GM19452 (cell line): ENCODE data around the gene MTCH1.

Source experiments
- ATAC-seq: cut with Tn5 transposase; IDR thresholded peaks from one replicate; pipeline ENCODE4 v1.9.1; 2021; ENCODE audit not compliant: unreplicated experiment

The MTCH1 gene

GRCh38 chr6:37017606-37018197, 31.7 kb upstream of the MTCH1 start:
- no peak for ATAC-seq

- no peak for ATAC-seq
Observed at GRCh38 chr6:37016995-37017394, 31.0 kb upstream of the MTCH1 start.

- ATAC-seq = no peak
Observed at GRCh38 chr6:37015532-37015931, 29.5 kb upstream of the MTCH1 start.

GRCh38 chr6:37014667-37015066, 28.7 kb upstream of the MTCH1 start:
- no peak for ATAC-seq

GRCh38 chr6:37013516-37014491, 27.8 kb upstream of the MTCH1 start:
- no peak for ATAC-seq

- no peak for ATAC-seq
Observed at GRCh38 chr6:37011656-37012378, 25.8 kb upstream of the MTCH1 start.

GRCh38 chr6:37010402-37010892, 24.5 kb upstream of the MTCH1 start:
- no peak for ATAC-seq

GRCh38 chr6:37008484-37009465, 22.8 kb upstream of the MTCH1 start:
- no peak for ATAC-seq

- no peak for ATAC-seq
Observed at GRCh38 chr6:37007340-37008043, 21.5 kb upstream of the MTCH1 start.

- ATAC-seq = no peak
Observed at GRCh38 chr6:37006793-37007339, 20.9 kb upstream of the MTCH1 start.

GRCh38 chr6:37005827-37006567, 20.0 kb upstream of the MTCH1 start:
- peak; percentile 2 for ATAC-seq

GRCh38 chr6:37005061-37005810, 19.2 kb upstream of the MTCH1 start, which contains the start of gene FGD2:
Gene FGD2, plus strand, starts transcription at chr6:37005655. Its CDS starts 163 bp downstream, at chr6:37005818.
- ATAC-seq = peak; percentile 59

GRCh38 chr6:37004044-37004980, 18.3 kb upstream of the MTCH1 start:
- no peak for ATAC-seq

GRCh38 chr6:36999751-37000125, 13.7 kb upstream of the MTCH1 start:
- ATAC-seq = no peak

GRCh38 chr6:36999061-36999750, 13.2 kb upstream of the MTCH1 start:
- no peak for ATAC-seq

- ATAC-seq = no peak
Observed at GRCh38 chr6:36998723-36999038, 12.7 kb upstream of the MTCH1 start.
